ENCODE data around the gene CD3E.

Gene CD3E

DNA sequence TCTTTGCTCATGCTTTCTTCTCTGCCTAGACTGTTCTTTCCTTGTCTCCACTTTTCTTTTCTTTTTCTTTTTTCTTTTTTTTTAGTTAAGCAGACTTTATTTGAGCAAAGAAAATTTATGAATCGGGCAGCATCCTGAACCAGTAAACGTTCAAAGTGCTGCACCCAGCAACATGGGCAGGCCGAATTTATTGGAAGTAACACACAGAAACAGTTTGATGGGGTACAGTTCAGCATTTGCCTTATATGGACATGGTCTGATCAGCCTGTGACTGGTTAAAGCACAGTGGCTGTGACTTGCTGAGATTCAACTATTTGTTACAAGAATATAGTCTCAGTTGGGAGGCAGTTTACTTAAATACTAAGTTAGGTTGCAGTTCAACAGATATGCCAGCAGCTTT, 16.0 kb downstream of the CD3E start:
- TF ChIP-seq, protein P1, sequence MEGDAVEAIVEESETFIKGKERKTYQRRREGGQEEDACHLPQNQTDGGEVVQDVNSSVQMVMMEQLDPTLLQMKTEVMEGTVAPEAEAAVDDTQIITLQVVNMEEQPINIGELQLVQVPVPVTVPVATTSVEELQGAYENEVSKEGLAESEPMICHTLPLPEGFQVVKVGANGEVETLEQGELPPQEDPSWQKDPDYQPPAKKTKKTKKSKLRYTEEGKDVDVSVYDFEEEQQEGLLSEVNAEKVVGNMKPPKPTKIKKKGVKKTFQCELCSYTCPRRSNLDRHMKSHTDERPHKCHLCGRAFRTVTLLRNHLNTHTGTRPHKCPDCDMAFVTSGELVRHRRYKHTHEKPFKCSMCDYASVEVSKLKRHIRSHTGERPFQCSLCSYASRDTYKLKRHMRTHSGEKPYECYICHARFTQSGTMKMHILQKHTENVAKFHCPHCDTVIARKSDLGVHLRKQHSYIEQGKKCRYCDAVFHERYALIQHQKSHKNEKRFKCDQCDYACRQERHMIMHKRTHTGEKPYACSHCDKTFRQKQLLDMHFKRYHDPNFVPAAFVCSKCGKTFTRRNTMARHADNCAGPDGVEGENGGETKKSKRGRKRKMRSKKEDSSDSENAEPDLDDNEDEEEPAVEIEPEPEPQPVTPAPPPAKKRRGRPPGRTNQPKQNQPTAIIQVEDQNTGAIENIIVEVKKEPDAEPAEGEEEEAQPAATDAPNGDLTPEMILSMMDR (IDR thresholded peaks at IDR 0.05; ENCODE audit: low read depth, low read length, missing control alignments) = no peak
- H3K4me3 ChIP-seq (ENCODE audit: low read depth, low read length) = no peak overlapping the region
- no peak for DNase-seq (ENCODE audit: low read depth)

DNA sequence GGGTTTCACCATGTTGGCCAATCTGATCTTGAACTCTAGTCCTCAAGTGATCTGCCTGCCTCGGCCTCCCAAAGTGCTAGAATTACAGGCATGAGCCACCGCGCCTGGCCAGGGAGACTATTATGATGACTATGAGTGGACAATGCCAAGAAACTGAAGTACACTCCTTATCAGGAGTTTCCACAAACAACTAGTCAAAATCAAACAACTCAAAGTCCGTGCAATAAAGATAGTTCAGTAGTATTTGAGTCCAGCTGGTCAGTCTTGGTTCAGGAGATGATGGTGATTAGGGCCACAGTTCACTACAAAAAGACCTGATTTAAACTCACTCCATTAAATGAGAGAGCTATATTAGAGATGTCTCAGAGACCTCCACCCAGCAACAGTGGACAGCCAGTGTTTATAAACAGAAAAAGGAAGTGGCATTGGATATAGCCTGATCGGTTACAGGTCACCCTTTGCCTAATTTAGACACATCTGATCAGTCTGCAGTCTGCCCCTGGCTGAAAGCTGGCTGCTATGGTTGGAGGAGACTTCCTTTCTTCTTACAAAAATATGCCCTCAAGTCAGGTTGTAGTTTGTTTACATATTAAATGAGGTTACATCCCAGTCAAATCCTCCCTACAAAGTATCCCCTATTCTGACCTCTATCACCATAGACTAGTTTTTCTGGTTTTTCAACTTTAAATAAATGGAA, 17.0 kb downstream of the CD3E start:
- TF ChIP-seq, protein P1 (IDR thresholded peaks at IDR 0.05; ENCODE audit: low read depth, low read length, missing control alignments) = no peak
- no peak overlapping the region for H3K4me3 ChIP-seq (ENCODE audit: low read depth, low read length)
- DNase-seq (ENCODE audit: low read depth) = no peak

DNA sequence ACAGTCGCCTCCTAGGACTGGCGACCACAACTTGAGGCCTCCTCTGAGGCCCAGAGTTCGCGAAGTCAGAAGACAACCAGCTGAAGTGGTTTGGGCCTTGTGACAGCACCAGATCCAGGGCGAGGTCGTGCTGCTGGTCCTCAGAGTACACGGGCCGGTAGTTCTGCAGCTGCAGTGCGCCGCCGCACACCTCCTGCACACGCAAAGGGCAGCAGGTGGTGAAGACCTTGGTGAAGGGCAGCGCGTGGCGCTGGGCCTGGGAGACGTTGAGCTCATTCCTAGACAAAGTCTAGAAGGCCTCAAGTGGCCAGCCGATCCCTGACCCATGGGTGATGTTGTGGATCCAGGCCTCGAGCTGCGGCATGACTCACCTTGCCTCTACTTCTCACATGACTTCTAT, 18.2 kb downstream of the CD3E start:
- TF ChIP-seq, protein P1 (IDR thresholded peaks at IDR 0.05; ENCODE audit: low read depth, low read length, missing control alignments) = no peak
- DNase-seq (ENCODE audit: low read depth) = no peak
- no peak overlapping the region for H3K4me3 ChIP-seq (ENCODE audit: low read depth, low read length)

DNA sequence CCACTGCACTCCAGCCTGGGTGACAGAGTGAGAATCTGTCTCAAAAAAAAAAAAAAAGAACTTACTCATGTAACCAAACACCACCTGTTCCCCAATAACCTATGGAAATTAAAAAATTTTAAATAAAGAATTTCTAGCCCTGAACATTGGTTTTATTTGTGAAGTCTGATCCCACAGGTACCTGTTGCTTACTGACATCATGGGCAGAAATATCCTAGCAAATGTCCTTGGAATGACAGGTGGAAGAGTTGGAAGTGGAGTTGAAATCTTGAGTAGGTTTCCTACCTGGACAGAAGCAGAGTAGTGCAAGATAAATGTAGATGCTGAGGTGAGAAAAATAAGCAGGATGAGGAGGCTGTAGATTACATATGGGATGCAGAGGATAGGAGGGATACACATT, 20.8 kb downstream of the CD3E start:
- H3K4me3 ChIP-seq (ENCODE audit: low read depth, low read length) = no peak overlapping the region
- no peak for DNase-seq (ENCODE audit: low read depth)
- TF ChIP-seq, protein P1 (IDR thresholded peaks at IDR 0.05; ENCODE audit: low read depth, low read length, missing control alignments) = no peak

DNA sequence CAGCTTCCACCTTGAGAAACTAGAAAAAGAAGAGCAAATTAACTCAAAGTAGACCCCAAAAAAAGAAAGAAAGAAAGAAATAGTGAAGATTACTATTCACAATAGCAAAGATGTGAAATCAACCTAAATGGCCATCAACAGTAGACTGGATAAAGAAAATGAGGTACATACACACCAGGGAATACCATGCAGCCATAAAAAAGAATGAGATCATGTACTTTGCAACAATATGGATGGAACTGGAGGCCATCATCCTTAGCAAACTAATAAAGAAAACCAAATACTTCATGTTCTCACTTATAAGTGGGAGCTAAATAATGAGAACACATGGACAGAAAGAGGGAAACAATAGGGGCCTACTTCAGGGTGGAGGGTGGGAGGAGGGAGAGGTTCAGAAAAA, 24.2 kb downstream of the CD3E start:
- TF ChIP-seq, protein P1 (IDR thresholded peaks at IDR 0.05; ENCODE audit: low read depth, low read length, missing control alignments) = no peak

DNA sequence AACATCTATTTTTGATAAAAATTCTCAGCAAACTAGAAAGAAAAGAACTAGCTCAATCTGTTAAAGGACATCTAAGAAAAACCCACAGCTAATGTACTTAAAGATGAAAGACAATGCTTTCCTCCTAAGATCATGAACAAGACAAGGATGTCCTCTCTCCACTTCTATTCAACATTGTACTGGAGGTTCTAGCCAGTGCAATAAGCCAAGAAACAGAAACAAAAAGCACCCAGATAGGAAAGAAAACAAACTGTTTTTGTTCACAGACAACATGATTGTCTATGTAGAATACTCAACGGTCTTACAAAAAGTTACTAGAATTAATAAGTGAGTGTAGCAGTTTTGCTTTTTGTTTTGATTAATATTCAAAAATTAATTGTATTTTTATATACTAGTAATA, 30.2 kb downstream of the CD3E start:
- no peak overlapping the region for H3K4me3 ChIP-seq (ENCODE audit: low read depth, low read length)
- TF ChIP-seq, protein P1 (IDR thresholded peaks at IDR 0.05; ENCODE audit: low read depth, low read length, missing control alignments) = no peak
- no peak for DNase-seq (ENCODE audit: low read depth)

More for the DNA sequence above, 24.2 kb downstream of the CD3E start:
- no peak for DNase-seq (ENCODE audit: low read depth)
- no peak overlapping the region for H3K4me3 ChIP-seq (ENCODE audit: low read depth, low read length)

DNA sequence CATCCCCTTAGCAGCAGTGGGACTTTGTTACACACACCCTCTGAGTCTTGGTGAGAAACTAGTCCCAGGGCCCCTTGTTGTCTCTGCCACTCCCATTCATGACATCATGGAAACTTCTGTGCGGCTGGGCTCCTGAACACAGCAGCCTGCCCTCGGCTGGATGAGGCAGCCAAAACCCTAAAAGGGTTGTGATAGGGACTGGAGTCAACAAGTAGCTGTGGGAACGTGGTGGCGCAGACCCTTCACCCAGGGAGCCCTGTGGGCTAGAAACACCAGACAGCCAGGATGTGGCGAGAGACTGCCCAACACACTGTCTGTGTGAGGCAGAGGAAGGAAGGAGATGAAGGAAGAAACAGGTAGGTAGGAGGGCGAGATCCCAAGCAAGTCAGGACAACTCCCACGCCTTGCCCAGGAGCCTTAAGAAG, 34.1 kb downstream of the CD3E start:
- peak; percentile 34 for DNase-seq (ENCODE audit: low read depth)
- TF ChIP-seq, protein P1 (IDR thresholded peaks at IDR 0.05; ENCODE audit: low read depth, low read length, missing control alignments) = no peak
- no peak overlapping the region for H3K4me3 ChIP-seq (ENCODE audit: low read depth, low read length)

Data from GM12864 (cell line).